ENCODE results near the gene PDE8A.

The PDE8A gene

GRCh38 chr15:85036716-85037115 is 55.1 kb downstream of the PDE8A start:
- Mint-ChIP-seq H3K9me3 (no peaks in the 10 kb centered on the region), H3K36me3 (ENCODE audit: low read depth) (no peaks in the 10 kb centered on the region), H3K4me3 (no peak overlapping the region), H3K27me3 (ENCODE audit: low read depth) (no peaks in the 10 kb centered on the region), H3K4me1 (peaks cover 23% of the 10 kb centered on the region), H3K27ac (no peak overlapping the region)
- no peak for TF ChIP-seq CTCF (IDR thresholded peaks at IDR 0.05; ENCODE audit: unreplicated experiment in 3 of 3)

GRCh38 chr15:85037641-85038040 is 56.0 kb downstream of the PDE8A start:
- no peaks in the 10 kb centered on the region for H3K27me3 Mint-ChIP-seq (ENCODE audit: low read depth)
- no peaks in the 10 kb centered on the region for H3K36me3 Mint-ChIP-seq (ENCODE audit: low read depth)

GRCh38 chr15:85041230-85041629 is 59.6 kb downstream of the PDE8A start:
- Mint-ChIP-seq H3K9me3 (no peaks in the 10 kb centered on the region), H3K27ac (no peak overlapping the region), H3K36me3 (ENCODE audit: low read depth) (no peaks in the 10 kb centered on the region), H3K4me1 (peaks cover 4% of the 10 kb centered on the region), H3K4me3 (no peak overlapping the region), H3K27me3 (ENCODE audit: low read depth) (no peaks in the 10 kb centered on the region)
- TF ChIP-seq CTCF (IDR thresholded peaks at IDR 0.05; ENCODE audit: unreplicated experiment in 3 of 3), result no peak

More at GRCh38 chr15:85037641-85038040, 56.0 kb downstream of the PDE8A start:
- Mint-ChIP-seq H3K4me1 (peaks cover 18% of the 10 kb centered on the region), H3K27ac (no peak overlapping the region), H3K4me3 (no peak overlapping the region), H3K9me3 (no peaks in the 10 kb centered on the region)
- TF ChIP-seq CTCF (IDR thresholded peaks at IDR 0.05; ENCODE audit: unreplicated experiment in 3 of 3), result no peak

- H3K27me3 Mint-ChIP-seq (ENCODE audit: low read depth), result no peaks in the 10 kb centered on the region
- no peak overlapping the region for H3K27ac Mint-ChIP-seq
- H3K9me3 Mint-ChIP-seq, result no peaks in the 10 kb centered on the region
- H3K36me3 Mint-ChIP-seq (ENCODE audit: low read depth), result no peaks in the 10 kb centered on the region
- peaks cover 8% of the 10 kb centered on the region for H3K4me1 Mint-ChIP-seq
- peak; percentile 52 to 57 (median 56) for TF ChIP-seq CTCF (IDR thresholded peaks at IDR 0.05; ENCODE audit: unreplicated experiment in 3 of 3)
- H3K4me3 Mint-ChIP-seq, result no peak overlapping the region
Observed at GRCh38 chr15:85044251-85044853, 62.7 kb downstream of the PDE8A start.

- Mint-ChIP-seq H3K27me3 (ENCODE audit: low read depth) (no peaks in the 10 kb centered on the region), H3K36me3 (ENCODE audit: low read depth) (no peaks in the 10 kb centered on the region), H3K4me1 (peaks cover 8% of the 10 kb centered on the region), H3K4me3 (no peak overlapping the region), H3K9me3 (no peaks in the 10 kb centered on the region), H3K27ac (peak overlapping the region in 1 of 3 experiments; percentile 2)
- TF ChIP-seq CTCF (IDR thresholded peaks at IDR 0.05; ENCODE audit: unreplicated experiment in 3 of 3), result no peak
Observed at GRCh38 chr15:85044894-85045293, 63.2 kb downstream of the PDE8A start.

- H3K36me3 Mint-ChIP-seq (ENCODE audit: low read depth), result no peaks in the 10 kb centered on the region
- H3K27ac Mint-ChIP-seq, result no peak overlapping the region
- peaks cover 8% of the 10 kb centered on the region for H3K4me1 Mint-ChIP-seq
Observed at GRCh38 chr15:85045615-85046014, 64.0 kb downstream of the PDE8A start.

More at GRCh38 chr15:85045615-85046014, 64.0 kb downstream of the PDE8A start:
- no peak for TF ChIP-seq CTCF (IDR thresholded peaks at IDR 0.05; ENCODE audit: unreplicated experiment in 3 of 3)
- Mint-ChIP-seq H3K9me3 (no peaks in the 10 kb centered on the region), H3K4me3 (no peak overlapping the region), H3K27me3 (ENCODE audit: low read depth) (no peaks in the 10 kb centered on the region)
